Cardiac fibroblast (primary cell): ENCODE results near the gene PRDM2.

ENCODE experiments used
- DNase-seq, 2 donors: peaks; one replicate each; pipeline versions ENCODE4 v3.0.0 to v3.0.0-alpha.2; 2010; ENCODE audit warnings: low read depth in 2 of 2
- H3K4me3 ChIP-seq, 2 donors: replicated peaks in 1 of 2; 1 replicate in 1 of 2; 2 replicates in 1 of 2; pipeline ENCODE4 v1.5.1; 2011; ENCODE audit warnings: low read depth in 2 of 2, low read length in 2 of 2, mild to moderate bottlenecking in 2 of 2, moderate library complexity in 1 of 2
- CTCF ChIP-seq: IDR thresholded peaks from one replicate; pipeline ENCODE4 v1.5.1; 2011; ENCODE audit warnings: low read depth, mild to moderate bottlenecking, low read length, inconsistent platforms

The PRDM2 gene

GRCh38 chr1:13770743-13771142 lies 70.8 kb downstream of the PRDM2 start:
- no peak for TF ChIP-seq CTCF
- no peak overlapping the region for H3K4me3 ChIP-seq
- no peak for DNase-seq

GRCh38 chr1:13771745-13772144 lies 71.8 kb downstream of the PRDM2 start:
- TF ChIP-seq CTCF = no peak
- no peak for DNase-seq
- no peak overlapping the region for H3K4me3 ChIP-seq

DNA sequence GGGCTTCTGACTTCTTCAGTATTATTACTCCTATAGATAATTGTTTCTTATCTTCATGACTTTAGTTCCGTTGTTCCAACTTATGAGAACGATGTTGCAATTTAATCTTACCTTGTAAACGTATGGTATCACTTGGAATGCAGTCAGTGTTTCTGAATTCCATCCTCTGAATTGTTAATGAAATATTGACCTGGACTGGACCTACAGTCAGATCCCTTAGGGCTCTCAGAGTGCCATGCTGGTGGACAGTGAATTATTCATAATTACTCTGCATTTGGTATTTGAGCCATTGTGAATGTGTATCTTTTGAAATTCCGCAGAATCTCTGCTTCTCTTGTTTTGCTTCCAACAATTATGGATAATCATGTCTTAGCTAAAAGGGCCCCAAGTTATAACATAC lies 72.3 kb downstream of the PRDM2 start:
- DNase-seq = no peak
- no peak for TF ChIP-seq CTCF
- H3K4me3 ChIP-seq = no peak overlapping the region

DNA sequence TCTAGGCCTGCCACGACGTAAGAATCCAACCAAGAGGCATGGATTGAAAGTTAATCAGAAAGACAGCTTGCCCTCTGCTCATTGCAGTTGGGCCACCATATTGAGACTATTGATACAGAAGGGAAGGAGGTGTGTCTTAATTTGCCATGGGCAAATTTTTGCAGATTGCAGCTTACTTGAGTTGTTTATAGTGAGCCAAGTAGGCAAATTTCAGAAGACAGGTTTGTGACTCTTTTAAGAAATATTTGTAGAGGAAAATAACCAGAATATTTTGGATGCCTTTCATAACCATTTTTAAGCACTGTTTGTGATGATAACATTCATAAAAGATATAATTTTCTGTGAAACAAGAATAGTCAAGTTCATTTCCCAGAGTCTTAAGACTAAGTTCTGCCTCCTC lies 74.1 kb downstream of the PRDM2 start:
- no peak for TF ChIP-seq CTCF
- DNase-seq = no peak
- no peak overlapping the region for H3K4me3 ChIP-seq

DNA sequence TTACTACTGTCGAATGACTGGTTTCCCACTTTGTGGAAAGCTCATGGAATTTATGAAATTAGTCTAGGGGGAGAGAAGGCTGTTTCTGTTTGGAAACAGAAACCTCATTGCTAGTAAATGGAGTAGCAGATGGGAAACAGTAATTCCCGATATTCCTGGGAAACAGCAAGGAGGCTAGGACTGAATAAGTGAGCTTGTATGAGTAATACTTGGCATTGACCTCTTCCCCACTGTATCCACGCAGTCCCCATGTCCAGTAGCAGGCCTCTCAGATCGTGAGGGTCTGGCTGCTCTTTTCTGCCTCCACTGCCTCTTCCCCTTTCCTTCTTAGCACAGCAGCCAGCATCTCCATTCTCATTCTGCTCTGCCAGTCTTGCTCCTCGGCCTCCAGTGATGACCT lies 75.5 kb downstream of the PRDM2 start:
- no peak overlapping the region for H3K4me3 ChIP-seq
- DNase-seq = no peak
- no peak for TF ChIP-seq CTCF

- H3K4me3 ChIP-seq = no peak overlapping the region
- TF ChIP-seq CTCF = no peak
- no peak for DNase-seq
These were observed 75.9 kb downstream of the PRDM2 start for GRCh38 chr1:13775916-13776315.

DNA sequence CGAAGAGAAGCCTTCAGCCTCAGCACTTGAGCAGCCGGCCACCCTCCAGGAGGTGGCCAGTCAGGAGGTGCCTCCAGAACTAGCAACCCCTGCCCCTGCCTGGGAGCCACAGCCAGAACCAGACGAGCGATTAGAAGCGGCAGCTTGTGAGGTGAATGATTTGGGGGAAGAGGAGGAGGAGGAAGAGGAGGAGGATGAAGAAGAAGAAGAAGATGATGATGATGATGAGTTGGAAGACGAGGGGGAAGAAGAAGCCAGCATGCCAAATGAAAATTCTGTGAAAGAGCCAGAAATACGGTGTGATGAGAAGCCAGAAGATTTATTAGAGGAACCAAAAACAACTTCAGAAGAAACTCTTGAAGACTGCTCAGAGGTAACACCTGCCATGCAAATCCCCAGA lies 78.4 kb downstream of the PRDM2 start:
- H3K4me3 ChIP-seq = no peak overlapping the region
- TF ChIP-seq CTCF = no peak
- DNase-seq = no peak
